ENCODE data around the gene HSFX3. TPM values are rescaled to one million over a fixed set of nuclear protein-coding genes. Genes with fewer than 3 reads are reported as not detected.
"Not testable (repeated sequence)": the region's sequence is repeated elsewhere in the genome, so short reads cannot be mapped to it uniquely, and the experiment has no call there.

Gene HSFX3
- total RNA-seq, 1 donor from 2014 or later, result not detected

DNA sequence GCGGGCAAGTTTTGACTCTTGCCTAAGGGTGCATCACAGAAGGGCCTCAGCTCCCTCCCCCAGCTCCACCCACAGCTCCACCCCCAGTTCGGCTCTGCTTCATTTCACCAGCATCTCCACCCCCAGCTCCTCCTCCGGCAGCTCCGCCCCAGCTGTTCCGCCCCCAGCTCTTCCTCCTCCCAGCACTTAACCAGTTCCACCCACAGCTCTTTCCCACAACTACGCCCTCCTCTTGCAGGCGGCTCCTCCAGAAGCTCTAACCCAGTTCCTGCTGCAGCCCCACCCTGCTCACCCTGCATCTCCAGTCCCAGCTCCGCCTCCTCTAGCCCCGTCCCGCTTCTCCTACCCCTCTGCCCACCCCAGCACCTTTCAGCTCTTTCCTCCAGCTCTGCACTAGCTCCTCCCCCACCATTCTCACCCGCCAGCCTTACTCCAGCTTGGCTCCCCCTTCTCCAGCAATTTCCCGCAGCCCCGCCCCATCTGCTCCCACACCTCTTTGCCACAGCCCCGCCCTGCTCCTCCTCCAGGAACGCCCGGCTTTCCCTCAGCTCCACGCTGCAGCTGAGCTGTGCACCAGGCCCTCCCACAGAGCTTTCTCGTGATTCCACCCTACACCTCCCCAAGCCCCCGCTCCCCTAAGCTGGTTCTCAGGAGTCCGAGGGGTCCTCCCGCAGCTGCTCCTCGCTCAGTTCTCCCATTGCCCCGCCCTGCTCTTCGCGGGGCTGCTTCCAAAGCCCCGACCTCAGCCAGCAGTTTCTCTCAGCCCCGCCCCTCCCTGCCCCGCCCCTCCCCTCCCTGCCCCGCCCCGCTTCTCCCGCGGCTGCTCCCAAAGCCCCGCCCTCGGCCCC lies 10.2 kb downstream of the HSFX3 start:
- no peaks in the 10 kb centered on the region for H3K9me3 Mint-ChIP-seq (ENCODE audit: unreplicated experiment)
- peak overlapping the region; percentile 86 for H3K4me3 Mint-ChIP-seq (ENCODE audit: unreplicated experiment)
- peaks cover 4% of the 10 kb centered on the region for H3K36me3 Mint-ChIP-seq (ENCODE audit: low read depth, unreplicated experiment)

GRCh38 chrX:149537474-149537873 lies 12.2 kb downstream of the HSFX3 start:
- peaks cover 18% of the 10 kb centered on the region for H3K4me1 Mint-ChIP-seq (ENCODE audit: unreplicated experiment)
- not testable (repeated sequence) for DNase-seq (ENCODE audit: low spot score); H3K27ac Mint-ChIP-seq (ENCODE audit: unreplicated experiment); H3K4me3 Mint-ChIP-seq (ENCODE audit: unreplicated experiment); H3K9me3 Mint-ChIP-seq (ENCODE audit: unreplicated experiment); H3K36me3 Mint-ChIP-seq (ENCODE audit: low read depth, unreplicated experiment)
- H3K27me3 Mint-ChIP-seq (ENCODE audit: unreplicated experiment), result peaks cover 15% of the 10 kb centered on the region

More for the DNA sequence above, 10.2 kb downstream of the HSFX3 start:
- Mint-ChIP-seq H3K4me1 (ENCODE audit: unreplicated experiment) (peaks cover 21% of the 10 kb centered on the region), H3K27me3 (ENCODE audit: unreplicated experiment) (peaks cover 13% of the 10 kb centered on the region), H3K27ac (ENCODE audit: unreplicated experiment) (peak overlapping the region; percentile 48)
- no peak for TF ChIP-seq CTCF (IDR thresholded peaks at IDR 0.05; ENCODE audit: unreplicated experiment)
- DNase-seq (ENCODE audit: low spot score), result peak; percentile 67

GRCh38 chrX:149534926-149535602 lies 14.7 kb downstream of the HSFX3 start:
- not testable (repeated sequence) for H3K27ac Mint-ChIP-seq (ENCODE audit: unreplicated experiment); H3K4me3 Mint-ChIP-seq (ENCODE audit: unreplicated experiment); H3K4me1 Mint-ChIP-seq (ENCODE audit: unreplicated experiment); H3K9me3 Mint-ChIP-seq (ENCODE audit: unreplicated experiment); DNase-seq (ENCODE audit: low spot score)
- H3K36me3 Mint-ChIP-seq (ENCODE audit: low read depth, unreplicated experiment), result peaks cover 15% of the 10 kb centered on the region
- peaks cover 14% of the 10 kb centered on the region for H3K27me3 Mint-ChIP-seq (ENCODE audit: unreplicated experiment)

DNA sequence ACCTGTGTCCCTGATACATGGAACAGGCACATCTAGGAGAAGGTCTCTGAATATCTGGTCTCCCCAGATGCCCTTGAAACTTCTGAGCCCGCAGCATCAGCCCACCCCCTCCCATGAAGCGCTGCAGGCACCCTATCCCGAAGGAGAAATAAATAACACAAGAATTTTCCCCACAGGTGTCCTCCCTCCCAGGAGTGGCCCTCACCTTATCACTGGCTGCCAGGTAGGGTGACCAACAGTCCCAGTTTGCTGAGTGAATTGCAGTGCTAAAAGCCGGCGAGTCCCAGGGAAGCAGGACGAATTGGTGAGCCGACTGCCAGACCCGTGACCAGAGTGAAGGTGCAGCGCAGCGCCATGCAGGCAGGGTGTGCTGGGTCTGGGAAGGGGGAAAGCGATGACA lies 15.7 kb downstream of the HSFX3 start:
- H3K4me1 Mint-ChIP-seq (ENCODE audit: unreplicated experiment); H3K9me3 Mint-ChIP-seq (ENCODE audit: unreplicated experiment); H3K27me3 Mint-ChIP-seq (ENCODE audit: unreplicated experiment); H3K4me3 Mint-ChIP-seq (ENCODE audit: unreplicated experiment); DNase-seq (ENCODE audit: low spot score): not testable (repeated sequence)
- Mint-ChIP-seq H3K36me3 (ENCODE audit: low read depth, unreplicated experiment) (peaks cover 15% of the 10 kb centered on the region), H3K27ac (ENCODE audit: unreplicated experiment) (peak overlapping the region; percentile 36)

GRCh38 chrX:149532868-149533267 lies 16.9 kb downstream of the HSFX3 start:
- not testable (repeated sequence) for H3K9me3 Mint-ChIP-seq (ENCODE audit: unreplicated experiment); H3K4me1 Mint-ChIP-seq (ENCODE audit: unreplicated experiment); H3K27ac Mint-ChIP-seq (ENCODE audit: unreplicated experiment); DNase-seq (ENCODE audit: low spot score); H3K27me3 Mint-ChIP-seq (ENCODE audit: unreplicated experiment); H3K4me3 Mint-ChIP-seq (ENCODE audit: unreplicated experiment)
- peaks cover 15% of the 10 kb centered on the region for H3K36me3 Mint-ChIP-seq (ENCODE audit: low read depth, unreplicated experiment)

GRCh38 chrX:149531599-149531998 lies 18.1 kb downstream of the HSFX3 start:
- H3K27ac Mint-ChIP-seq (ENCODE audit: unreplicated experiment), result no peak overlapping the region
- peaks cover 9% of the 10 kb centered on the region for H3K4me1 Mint-ChIP-seq (ENCODE audit: unreplicated experiment)
- DNase-seq (ENCODE audit: low spot score), result no peak
- peaks cover 7% of the 10 kb centered on the region for H3K27me3 Mint-ChIP-seq (ENCODE audit: unreplicated experiment)
- no peaks in the 10 kb centered on the region for H3K9me3 Mint-ChIP-seq (ENCODE audit: unreplicated experiment)
- no peak overlapping the region for H3K4me3 Mint-ChIP-seq (ENCODE audit: unreplicated experiment)
- peaks cover 15% of the 10 kb centered on the region for H3K36me3 Mint-ChIP-seq (ENCODE audit: low read depth, unreplicated experiment)
- TF ChIP-seq CTCF (IDR thresholded peaks at IDR 0.05; ENCODE audit: unreplicated experiment), result no peak

DNA sequence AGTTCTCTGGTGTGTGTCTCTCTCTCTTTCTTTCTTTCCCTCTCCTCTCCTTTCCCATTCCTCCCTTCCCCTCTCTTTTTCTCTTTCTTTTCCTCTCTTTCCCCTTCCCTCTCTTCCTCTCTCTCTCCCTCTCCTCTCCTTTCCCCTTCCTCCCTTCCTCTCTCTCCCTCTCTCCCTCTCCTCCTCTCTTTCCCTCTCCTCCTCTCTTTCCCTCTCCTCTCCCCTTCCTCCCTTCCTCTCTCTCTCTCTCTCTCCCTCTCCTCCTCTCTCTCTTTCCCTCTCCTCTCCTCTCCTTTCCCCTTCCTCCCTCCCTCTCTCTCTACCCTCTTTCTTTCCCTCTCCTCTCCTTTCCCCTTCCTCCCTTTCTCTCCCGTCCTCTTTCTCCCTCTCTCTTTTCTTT lies 21.3 kb downstream of the HSFX3 start:
- Mint-ChIP-seq H3K27ac (ENCODE audit: unreplicated experiment) (no peak overlapping the region), H3K4me3 (ENCODE audit: unreplicated experiment) (no peak overlapping the region), H3K4me1 (ENCODE audit: unreplicated experiment) (peaks cover 2% of the 10 kb centered on the region), H3K9me3 (ENCODE audit: unreplicated experiment) (no peaks in the 10 kb centered on the region), H3K27me3 (ENCODE audit: unreplicated experiment) (peaks cover 1% of the 10 kb centered on the region), H3K36me3 (ENCODE audit: low read depth, unreplicated experiment) (peaks cover 7% of the 10 kb centered on the region)
- TF ChIP-seq CTCF (IDR thresholded peaks at IDR 0.05; ENCODE audit: unreplicated experiment), result no peak
- DNase-seq (ENCODE audit: low spot score), result no peak

Data from endothelial cell (in vitro differentiated cells).